Activated CD4-positive, CD25-positive, alpha-beta regulatory T cell treated with anti-CD3 and anti-CD28 coated beads, Interleukin-2, amount 50 U/mL, for 24 hours (primary cell): ENCODE data around the gene SEC14L3.

Source experiments
- ATAC-seq, 2 donors: fragments of 150-1000 bp; cut with Tn5 transposase; one replicate each; pipeline ENCODE4 v1.10.0; 2021; ENCODE audit warnings: mild to moderate bottlenecking in 1 of 2, moderate library complexity in 1 of 2

SEC14L3 gene

GRCh38 chr22:30444632-30445437 is 27.0 kb downstream of the SEC14L3 start:
- peak in 1 of 2 donors; percentile 37 for ATAC-seq

- ATAC-seq = no peak
Observed at GRCh38 chr22:30441088-30441487, 30.7 kb downstream of the SEC14L3 start.

GRCh38 chr22:30439836-30440235 is 32.0 kb downstream of the SEC14L3 start:
- ATAC-seq = no peak

GRCh38 chr22:30439226-30439625 is 32.6 kb downstream of the SEC14L3 start:
- no peak for ATAC-seq

- ATAC-seq = no peak
Observed at GRCh38 chr22:30438559-30438958, 33.3 kb downstream of the SEC14L3 start.

GRCh38 chr22:30436196-30436595 is 35.6 kb downstream of the SEC14L3 start:
- no peak for ATAC-seq

GRCh38 chr22:30435674-30436126 is 36.1 kb downstream of the SEC14L3 start:
- peak; percentile 90 to 93 for ATAC-seq

- ATAC-seq = no peak
Observed at GRCh38 chr22:30434843-30435242, 37.0 kb downstream of the SEC14L3 start.

GRCh38 chr22:30433773-30434172 is 38.0 kb downstream of the SEC14L3 start:
- ATAC-seq = no peak

- ATAC-seq = no peak
Observed at GRCh38 chr22:30433227-30433626, 38.6 kb downstream of the SEC14L3 start.

- ATAC-seq = no peak
Observed at GRCh38 chr22:30432520-30432919, 39.3 kb downstream of the SEC14L3 start.

GRCh38 chr22:30432096-30432495 is 39.7 kb downstream of the SEC14L3 start:
- no peak for ATAC-seq

- ATAC-seq = no peak
Observed at GRCh38 chr22:30430933-30431332, 40.9 kb downstream of the SEC14L3 start.

- ATAC-seq = no peak
Observed at GRCh38 chr22:30429887-30430286, 41.9 kb downstream of the SEC14L3 start.

- no peak for ATAC-seq
Observed at GRCh38 chr22:30427871-30428270, 43.9 kb downstream of the SEC14L3 start.

- ATAC-seq = peak; percentile 23 to 41
Observed at GRCh38 chr22:30426388-30427353, 45.1 kb downstream of the SEC14L3 start.

- no peak for ATAC-seq
Observed at GRCh38 chr22:30425616-30426387, 46.0 kb downstream of the SEC14L3 start, which contains the start of gene MTFP1. Gene MTFP1, plus strand, starts transcription at chr22:30425768. Its CDS starts 112 bp downstream, at chr22:30425880.

- no peak for ATAC-seq
Observed at GRCh38 chr22:30425327-30425615, 46.5 kb downstream of the SEC14L3 start.

- no peak for ATAC-seq
Observed at GRCh38 chr22:30424534-30425326, 47.1 kb downstream of the SEC14L3 start.

- ATAC-seq = peak; percentile 92 to 94
Observed at GRCh38 chr22:30423959-30424533, 47.8 kb downstream of the SEC14L3 start.

GRCh38 chr22:30423301-30423958 is 48.4 kb downstream of the SEC14L3 start:
- ATAC-seq = peak; percentile 8
